Natural killer cell (primary cell): ENCODE data around the gene STARD4. TPM values are rescaled to one million over a fixed set of nuclear protein-coding genes. Genes with fewer than 3 reads are reported as not detected.

ENCODE experiments used
- ATAC-seq, 3 donors: fragments of 150-1000 bp in 2 of 3; fragments of 200-7000 bp in 1 of 3; cut with Tn5 transposase; 1 replicate in 1 of 3; 2 replicates in 2 of 3; pipeline ENCODE4 v1.10.0; 2021; ENCODE audit warnings: mild to moderate bottlenecking in 2 of 3, moderate library complexity in 2 of 3
- DNase-seq, 2 donors: peaks; one replicate each; pipeline versions ENCODE4 v3.0.0 to v3.0.0-alpha.2; 2013 to 2021; ENCODE audit warnings: mixed read lengths in 1 of 2
- H3K27ac ChIP-seq: one replicate; pipeline ENCODE4 v1.5.1; 2013; ENCODE audit warnings: mild to moderate bottlenecking, low read length
- H3K27me3 ChIP-seq: one replicate; pipeline ENCODE4 v1.6.1; 2013; ENCODE audit warnings: low read length; ENCODE audit not compliant: control insufficient read depth, insufficient read depth
- H3K36me3 ChIP-seq: one replicate; pipeline ENCODE4 v1.6.1; 2013; ENCODE audit warnings: low read length; ENCODE audit not compliant: control insufficient read depth, insufficient read depth
- H3K4me1 ChIP-seq: one replicate; pipeline ENCODE4 v1.6.1; 2013; ENCODE audit warnings: low read length; ENCODE audit not compliant: control insufficient read depth, insufficient read depth
- H3K4me3 ChIP-seq: one replicate; pipeline ENCODE4 v1.5.1; 2013; ENCODE audit warnings: low read length
- H3K9me3 ChIP-seq: one replicate; pipeline ENCODE4 v1.6.1; 2013; ENCODE audit warnings: low read length; ENCODE audit not compliant: control insufficient read depth, insufficient read depth
- H3K27ac Mint-ChIP-seq, 2 donors: one replicate each; pipeline ENCODE4 v1.8.0; 2022; ENCODE audit warnings: mild to moderate bottlenecking in 2 of 2, mixed read lengths in 2 of 2, moderate library complexity in 1 of 2
- H3K27me3 Mint-ChIP-seq, 2 donors: one replicate each; pipeline ENCODE4 v1.8.0; 2022; ENCODE audit warnings: low read depth in 2 of 2, mixed read lengths in 2 of 2
- H3K36me3 Mint-ChIP-seq: one replicate; pipeline ENCODE4 v1.8.0; 2022; ENCODE audit warnings: mixed read lengths
- H3K4me1 Mint-ChIP-seq, 2 donors: one replicate each; pipeline ENCODE4 v1.8.0; 2022; ENCODE audit warnings: mixed read lengths in 2 of 2
- H3K4me3 Mint-ChIP-seq: one replicate; pipeline ENCODE4 v1.8.0; 2022; ENCODE audit warnings: mild to moderate bottlenecking, moderate library complexity, mixed read lengths
- H3K9me3 Mint-ChIP-seq, 2 donors: one replicate each; pipeline ENCODE4 v1.8.0; 2022; ENCODE audit warnings: mixed read lengths in 2 of 2
- WGBS: methylation state at CpG from one replicate; pipeline ENCODE4 v1.1.7; 2013; ENCODE audit warnings: missing lambda C conversion rate; ENCODE audit not compliant: insufficient coverage; 5-methylcytosine and 5-hydroxymethylcytosine counted together
- intact Hi-C: fragments of 100-400 bp; cut with micrococcal nuclease; formaldehyde crosslinking; loops from one replicate; pipeline ENCODE4 v1.14.2; 2022
- total RNA-seq, 4 donors: library from RNA; stranded (reverse); fragments of 120-200 nt in 1 of 4; gene quantifications; one replicate each; pipeline versions ENCODE4 v1.2.3 to v1.2.4, GENCODE V29; 2013 to 2022
- TF ChIP-seq, protein P1 (sequence below): fragments of 200-600 bp; IDR thresholded peaks from one replicate; pipeline ENCODE4 v1.8.0; 2022; ENCODE audit warnings: antibody characterized with exemption

The STARD4 gene
- total RNA-seq, 3 donors from 2014 or later (not counting 1 experiment from before 2014, with no cell fraction given), result 53.3 to 90.2 (median 53.6) TPM

DNA sequence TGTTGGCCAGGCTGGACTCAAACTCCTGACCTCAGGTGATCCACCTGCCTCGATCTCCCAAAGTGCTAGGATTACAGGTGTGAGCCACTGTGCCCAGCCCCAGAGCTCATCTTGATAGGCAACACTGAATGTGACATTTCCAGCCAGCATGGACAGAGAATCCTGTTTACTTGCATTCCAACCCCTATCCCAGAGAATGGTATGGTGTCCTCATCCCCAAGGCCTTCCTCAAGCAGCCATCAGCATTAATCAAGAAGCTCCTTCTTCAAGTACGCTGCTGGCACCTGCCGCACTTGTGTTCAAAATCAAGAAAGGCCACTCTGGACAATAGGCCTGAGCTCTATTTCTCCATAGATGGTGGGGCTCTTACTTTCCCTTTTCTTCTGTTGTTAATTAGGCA is 40.2 kb downstream of the STARD4 start:
- Mint-ChIP-seq H3K36me3 (no peaks in the 10 kb centered on the region), H3K4me1 (no peaks in the 10 kb centered on the region)

DNA sequence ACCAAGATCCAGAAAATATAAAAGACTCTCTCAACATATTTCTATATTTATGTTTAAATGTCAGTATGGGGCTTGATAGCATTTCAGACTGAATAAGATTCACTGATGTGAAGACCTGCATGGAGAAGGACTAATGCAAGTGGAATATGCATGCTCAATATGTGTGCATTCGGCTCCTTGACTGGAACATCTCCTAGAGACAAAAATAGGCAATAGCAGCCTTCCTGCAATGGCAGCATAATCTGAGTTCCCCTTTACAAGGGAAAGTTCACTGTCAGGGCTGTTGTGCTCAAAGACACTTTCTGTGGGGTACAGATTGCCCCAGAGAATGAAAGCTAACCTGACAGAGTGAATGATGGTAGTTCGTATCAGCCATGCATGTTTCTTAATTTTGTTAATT is 42.4 kb downstream of the STARD4 start:
- DNase-seq (no peak), ATAC-seq (no peak)
- peaks cover 7 to 11% of the 10 kb centered on the region in 2 donors for H3K27me3 Mint-ChIP-seq
- H3K9me3 ChIP-seq, result no peaks in the 10 kb centered on the region
- no peaks in the 10 kb centered on the region for H3K36me3 Mint-ChIP-seq
- H3K4me3 Mint-ChIP-seq, result no peak overlapping the region
- intact Hi-C loops, result no loop called here
- H3K4me3 ChIP-seq, result no peak overlapping the region
- H3K36me3 ChIP-seq, result no peaks in the 10 kb centered on the region
- H3K27ac ChIP-seq, result no peak overlapping the region
- H3K27ac Mint-ChIP-seq, result no peak overlapping the region
- H3K4me1 ChIP-seq, result no peaks in the 10 kb centered on the region
- TF ChIP-seq, protein P1, sequence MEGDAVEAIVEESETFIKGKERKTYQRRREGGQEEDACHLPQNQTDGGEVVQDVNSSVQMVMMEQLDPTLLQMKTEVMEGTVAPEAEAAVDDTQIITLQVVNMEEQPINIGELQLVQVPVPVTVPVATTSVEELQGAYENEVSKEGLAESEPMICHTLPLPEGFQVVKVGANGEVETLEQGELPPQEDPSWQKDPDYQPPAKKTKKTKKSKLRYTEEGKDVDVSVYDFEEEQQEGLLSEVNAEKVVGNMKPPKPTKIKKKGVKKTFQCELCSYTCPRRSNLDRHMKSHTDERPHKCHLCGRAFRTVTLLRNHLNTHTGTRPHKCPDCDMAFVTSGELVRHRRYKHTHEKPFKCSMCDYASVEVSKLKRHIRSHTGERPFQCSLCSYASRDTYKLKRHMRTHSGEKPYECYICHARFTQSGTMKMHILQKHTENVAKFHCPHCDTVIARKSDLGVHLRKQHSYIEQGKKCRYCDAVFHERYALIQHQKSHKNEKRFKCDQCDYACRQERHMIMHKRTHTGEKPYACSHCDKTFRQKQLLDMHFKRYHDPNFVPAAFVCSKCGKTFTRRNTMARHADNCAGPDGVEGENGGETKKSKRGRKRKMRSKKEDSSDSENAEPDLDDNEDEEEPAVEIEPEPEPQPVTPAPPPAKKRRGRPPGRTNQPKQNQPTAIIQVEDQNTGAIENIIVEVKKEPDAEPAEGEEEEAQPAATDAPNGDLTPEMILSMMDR, result no peak
- no peaks in the 10 kb centered on the region for H3K27me3 ChIP-seq
- peaks cover 0 to 2% of the 10 kb centered on the region in 2 donors for H3K9me3 Mint-ChIP-seq
- H3K4me1 Mint-ChIP-seq, result no peaks in the 10 kb centered on the region
- 72% methylated on average over 2 of the region's 2 CpGs for WGBS

More for the DNA sequence above, 40.2 kb downstream of the STARD4 start:
- 94% methylated on average over 3 of the region's 3 CpGs for WGBS
- Histone ChIP-seq H3K27me3 (no peaks in the 10 kb centered on the region), H3K4me3 (no peak overlapping the region), H3K36me3 (no peaks in the 10 kb centered on the region), H3K4me1 (no peaks in the 10 kb centered on the region), H3K9me3 (no peaks in the 10 kb centered on the region), H3K27ac (no peak overlapping the region)
- peaks cover 7% of the 10 kb centered on the region in 2 donors for H3K27me3 Mint-ChIP-seq
- intact Hi-C loops, result no loop called here
- H3K4me3 Mint-ChIP-seq, result no peak overlapping the region
- H3K27ac Mint-ChIP-seq, result no peak overlapping the region
- H3K9me3 Mint-ChIP-seq, result no peaks in the 10 kb centered on the region
- DNase-seq (no peak), ATAC-seq (no peak)
- TF ChIP-seq, protein P1, result no peak

DNA sequence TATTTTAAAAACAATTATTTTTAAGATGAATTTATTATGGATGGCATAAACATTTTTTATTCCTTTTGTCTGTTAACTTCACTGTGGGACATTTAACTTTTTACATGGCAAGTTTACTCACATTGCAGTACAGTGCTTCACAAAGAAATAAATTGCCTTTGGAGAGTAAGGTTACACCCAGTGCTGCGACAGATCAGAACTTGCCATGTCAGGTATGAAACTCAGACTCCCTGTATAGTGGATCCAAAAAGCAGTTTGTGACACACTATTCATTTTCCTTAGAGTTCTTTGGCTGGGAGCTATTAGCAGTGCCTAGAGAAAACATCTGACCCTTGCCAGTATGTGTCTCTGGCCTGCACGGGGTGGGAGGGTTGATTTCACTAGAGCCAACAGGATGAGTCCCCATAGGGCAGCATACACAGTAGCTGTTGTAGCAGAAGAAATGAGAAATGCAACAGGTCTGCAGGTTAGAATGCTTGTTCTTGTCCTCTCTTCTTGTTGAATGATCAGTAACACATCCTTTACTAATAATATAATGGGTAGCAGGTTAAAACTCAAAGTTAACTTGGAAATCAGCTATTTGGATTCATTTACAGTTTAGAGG is 42.9 kb downstream of the STARD4 start:
- Mint-ChIP-seq H3K36me3 (no peaks in the 10 kb centered on the region), H3K4me1 (no peaks in the 10 kb centered on the region), H3K27me3 (peaks cover 7 to 12% of the 10 kb centered on the region in 2 donors), H3K4me3 (no peak overlapping the region), H3K9me3 (peaks cover 0 to 2% of the 10 kb centered on the region in 2 donors), H3K27ac (no peak overlapping the region)
- TF ChIP-seq, protein P1, result no peak
- Histone ChIP-seq H3K27me3 (no peaks in the 10 kb centered on the region), H3K36me3 (no peaks in the 10 kb centered on the region), H3K4me3 (no peak overlapping the region), H3K4me1 (no peaks in the 10 kb centered on the region), H3K9me3 (no peaks in the 10 kb centered on the region), H3K27ac (no peak overlapping the region)
- no peak for DNase-seq
- no peak for ATAC-seq
- intact Hi-C loops, result no loop called here
- WGBS, result 97% methylated on average over 2 of the region's 2 CpGs

DNA sequence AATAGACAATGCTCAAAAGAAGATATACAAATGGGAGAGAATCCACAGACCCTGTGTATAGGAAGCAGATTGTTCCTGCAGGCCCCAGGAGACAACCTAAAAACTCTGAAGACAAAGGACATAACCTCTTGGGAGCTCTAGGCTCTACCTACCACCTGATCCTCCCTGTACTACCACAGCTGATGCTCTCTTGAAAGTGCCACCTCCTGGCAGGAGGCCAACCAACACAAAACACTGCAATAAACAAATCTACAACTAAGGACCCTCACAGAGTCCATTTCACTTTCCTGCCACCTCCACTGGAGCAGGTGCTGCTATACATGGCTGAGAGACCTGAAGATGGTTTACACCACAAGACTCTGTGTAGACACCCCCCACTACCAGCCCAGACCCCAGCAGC is 49.0 kb downstream of the STARD4 start:
- H3K27ac ChIP-seq, result no peak overlapping the region
- intact Hi-C loops, result no loop called here
- H3K4me1 ChIP-seq, result no peaks in the 10 kb centered on the region
- TF ChIP-seq, protein P1, result no peak
- DNase-seq, result no peak
- Mint-ChIP-seq H3K9me3 (peaks cover 0 to 2% of the 10 kb centered on the region in 2 donors), H3K27me3 (peaks cover 8 to 20% of the 10 kb centered on the region in 2 donors), H3K36me3 (no peaks in the 10 kb centered on the region), H3K27ac (no peak overlapping the region), H3K4me1 (no peaks in the 10 kb centered on the region), H3K4me3 (no peak overlapping the region)
- no peak overlapping the region for H3K4me3 ChIP-seq
- no peaks in the 10 kb centered on the region for H3K27me3 ChIP-seq
- H3K9me3 ChIP-seq, result no peaks in the 10 kb centered on the region
- no peak for ATAC-seq
- H3K36me3 ChIP-seq, result no peaks in the 10 kb centered on the region
